CD4-positive, alpha-beta T cell treated with Interleukin-15 for 1 hour (primary cell): ENCODE measurements around the gene SERPINF2.
A peak's percentile ranks its signal among the peaks of the same experiment; 100 is the strongest.
"Not testable (repeated sequence)": the region's sequence is repeated elsewhere in the genome, so short reads cannot be mapped to it uniquely, and the experiment has no call there.

Source experiments
- DNase-seq: peaks from one replicate; pipeline ENCODE4 v3.0.0-alpha.2; 2020

The SERPINF2 gene

GRCh38 chr17:1742371-1743087 is at the start of gene SERPINF2:
Gene SERPINF2 (plus strand): TSS chr17:1742871. CDS start chr17:1744996, 2,125 bp downstream.
- DNase-seq = no peak

GRCh38 chr17:1693339-1693738 is 49.3 kb upstream of the SERPINF2 start:
- DNase-seq = no peak

GRCh38 chr17:1695365-1695764 is 47.3 kb upstream of the SERPINF2 start:
- DNase-seq = no peak

GRCh38 chr17:1697681-1698080 is 45.0 kb upstream of the SERPINF2 start:
- DNase-seq = no peak

GRCh38 chr17:1699891-1700290 is 42.8 kb upstream of the SERPINF2 start:
- DNase-seq = not testable (repeated sequence)

- DNase-seq = no peak
Measured at GRCh38 chr17:1703063-1703462, 39.6 kb upstream of the SERPINF2 start.

- no peak for DNase-seq
Measured at GRCh38 chr17:1705004-1705403, 37.7 kb upstream of the SERPINF2 start.

- DNase-seq = peak; percentile 45
Measured at GRCh38 chr17:1707107-1707506, 35.6 kb upstream of the SERPINF2 start.

GRCh38 chr17:1708791-1709346 is 33.8 kb upstream of the SERPINF2 start:
- not testable (repeated sequence) for DNase-seq

GRCh38 chr17:1709403-1709951 is 33.2 kb upstream of the SERPINF2 start:
- no peak for DNase-seq

GRCh38 chr17:1709971-1710806 is 32.5 kb upstream of the SERPINF2 start, which contains the start of gene TLCD2:
Gene TLCD2 (minus strand): TSS chr17:1710377. CDS start chr17:1710242, 135 bp downstream.
- no peak for DNase-seq

- DNase-seq = no peak
Measured at GRCh38 chr17:1710807-1711553, 31.7 kb upstream of the SERPINF2 start.

- no peak for DNase-seq
Measured at GRCh38 chr17:1711804-1712203, 30.9 kb upstream of the SERPINF2 start.

GRCh38 chr17:1712271-1712670 is 30.4 kb upstream of the SERPINF2 start:
- DNase-seq = no peak

GRCh38 chr17:1713160-1713877 is 29.4 kb upstream of the SERPINF2 start:
- DNase-seq = no peak

GRCh38 chr17:1713878-1714426 is 28.7 kb upstream of the SERPINF2 start:
- no peak for DNase-seq

- peak; percentile 66 for DNase-seq
Measured at GRCh38 chr17:1714427-1714979, 28.2 kb upstream of the SERPINF2 start.

GRCh38 chr17:1714980-1715802 is 27.5 kb upstream of the SERPINF2 start:
- peak; percentile 80 for DNase-seq

- DNase-seq = no peak
Measured at GRCh38 chr17:1715803-1716075, 26.9 kb upstream of the SERPINF2 start.

- peak; percentile 100 for DNase-seq
Measured at GRCh38 chr17:1716076-1716911, 26.4 kb upstream of the SERPINF2 start.
